ENCODE results near the gene TMEM171.

Gene TMEM171

DNA sequence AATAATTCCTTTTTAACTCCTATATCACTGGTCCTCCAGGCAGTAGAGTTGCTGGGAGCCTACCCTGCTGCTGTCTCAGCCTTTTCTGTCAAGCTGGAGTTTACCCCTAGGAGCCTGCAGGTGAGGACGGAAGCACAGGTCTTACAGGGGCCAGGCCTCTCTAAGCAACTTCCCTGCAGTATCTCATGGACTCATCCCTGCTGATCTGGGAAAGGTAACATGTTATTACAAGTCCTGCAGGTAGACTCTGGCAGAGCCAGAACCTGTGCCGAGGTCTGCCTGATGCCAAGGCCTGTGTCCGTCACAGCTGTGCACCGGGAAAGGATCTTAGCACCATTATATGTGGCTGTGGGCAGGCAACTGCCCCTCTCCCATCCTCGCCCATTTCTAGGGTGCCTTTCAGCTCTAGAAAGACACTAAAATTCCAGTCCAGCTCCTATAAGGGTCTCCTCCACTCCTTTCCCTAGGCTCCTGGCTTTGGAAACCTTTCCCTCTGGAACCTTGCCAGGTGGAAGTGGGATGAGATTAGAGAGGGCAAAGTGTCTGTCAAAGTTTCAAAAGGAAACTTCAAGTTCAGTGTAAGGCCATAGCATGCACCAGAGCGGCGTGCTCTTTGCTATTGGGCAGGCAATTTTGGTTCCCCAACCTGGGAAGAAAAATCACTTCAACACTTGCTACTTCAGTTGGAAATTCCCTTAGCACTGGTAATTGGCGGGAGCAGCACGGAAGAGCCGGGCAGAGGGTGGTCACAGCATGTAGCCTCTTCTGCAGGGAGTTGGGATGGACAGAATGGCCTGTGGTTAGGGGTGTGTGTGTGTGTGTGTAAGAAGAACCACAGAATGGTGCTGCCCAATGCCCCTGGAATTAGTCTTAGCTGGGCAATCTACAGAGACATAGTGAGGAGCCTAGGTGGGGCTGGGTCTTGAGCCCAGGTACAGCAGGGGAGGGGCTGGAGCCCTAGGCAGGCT is 17.5 kb downstream of the TMEM171 start:
- Histone ChIP-seq H4K20me1 (ENCODE audit: insufficient read depth, low read length) (no peaks in the 10 kb centered on the region), H3K9me2 (replicated peaks; ENCODE audit: insufficient read depth, low read length) (no peaks in the 10 kb centered on the region), H2AFZ (ENCODE audit: low read length) (no peak overlapping the region), H3K4me1 (ENCODE audit: low read length) (no peaks in the 10 kb centered on the region), H3K27ac (ENCODE audit: low read length) (no peak overlapping the region), H3K27me3 (replicated peaks; ENCODE audit: insufficient read depth, low read length) (no peaks in the 10 kb centered on the region), H3K9me3 (replicated peaks; ENCODE audit: insufficient read depth, low read length) (no peaks in the 10 kb centered on the region), H3K79me2 (ENCODE audit: low read length) (no peaks in the 10 kb centered on the region), H3K36me3 (replicated peaks; ENCODE audit: insufficient read depth, low read length) (no peaks in the 10 kb centered on the region), H3K4me2 (ENCODE audit: low read depth, low read length) (no peak overlapping the region), H3F3A (ENCODE audit: insufficient read depth, low read length) (no peaks in the 10 kb centered on the region), H3K9ac (ENCODE audit: low read length) (no peak overlapping the region), H3K4me3 (ENCODE audit: low read length) (no peak overlapping the region)
- TF ChIP-seq, protein P1, sequence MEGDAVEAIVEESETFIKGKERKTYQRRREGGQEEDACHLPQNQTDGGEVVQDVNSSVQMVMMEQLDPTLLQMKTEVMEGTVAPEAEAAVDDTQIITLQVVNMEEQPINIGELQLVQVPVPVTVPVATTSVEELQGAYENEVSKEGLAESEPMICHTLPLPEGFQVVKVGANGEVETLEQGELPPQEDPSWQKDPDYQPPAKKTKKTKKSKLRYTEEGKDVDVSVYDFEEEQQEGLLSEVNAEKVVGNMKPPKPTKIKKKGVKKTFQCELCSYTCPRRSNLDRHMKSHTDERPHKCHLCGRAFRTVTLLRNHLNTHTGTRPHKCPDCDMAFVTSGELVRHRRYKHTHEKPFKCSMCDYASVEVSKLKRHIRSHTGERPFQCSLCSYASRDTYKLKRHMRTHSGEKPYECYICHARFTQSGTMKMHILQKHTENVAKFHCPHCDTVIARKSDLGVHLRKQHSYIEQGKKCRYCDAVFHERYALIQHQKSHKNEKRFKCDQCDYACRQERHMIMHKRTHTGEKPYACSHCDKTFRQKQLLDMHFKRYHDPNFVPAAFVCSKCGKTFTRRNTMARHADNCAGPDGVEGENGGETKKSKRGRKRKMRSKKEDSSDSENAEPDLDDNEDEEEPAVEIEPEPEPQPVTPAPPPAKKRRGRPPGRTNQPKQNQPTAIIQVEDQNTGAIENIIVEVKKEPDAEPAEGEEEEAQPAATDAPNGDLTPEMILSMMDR (IDR thresholded peaks at IDR 0.05; ENCODE audit: low read length): no peak
- no peak for TF ChIP-seq EZH2 (optimal IDR thresholded peaks at IDR 0.05; ENCODE audit: low read depth, low read length)
- TF ChIP-seq EZH2phosphoT487 (IDR thresholded peaks at IDR 0.05; ENCODE audit: low read length): no peak
- DNase-seq: no peak

DNA sequence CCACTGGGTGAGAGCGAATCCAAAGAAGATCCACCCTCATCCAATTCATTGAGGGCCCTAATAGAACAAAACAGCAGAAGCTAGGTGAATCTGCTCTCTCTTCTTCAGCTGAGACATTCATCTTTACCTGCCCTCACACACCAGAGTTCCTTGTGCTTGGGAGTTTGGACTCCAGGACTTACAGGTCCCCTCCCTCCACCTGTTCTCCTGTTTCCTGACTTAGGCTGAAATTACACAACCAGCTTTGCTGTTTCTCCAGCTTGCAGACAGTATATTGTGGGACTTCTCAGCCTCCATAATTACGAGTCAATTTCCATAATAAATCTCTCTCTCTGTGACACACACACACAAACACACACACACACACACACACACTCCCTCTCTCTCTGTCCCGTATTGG is 19.1 kb downstream of the TMEM171 start:
- no peak for DNase-seq
- TF ChIP-seq EZH2 (optimal IDR thresholded peaks at IDR 0.05; ENCODE audit: low read depth, low read length) (no peak), EZH2phosphoT487 (IDR thresholded peaks at IDR 0.05; ENCODE audit: low read length) (no peak)
- TF ChIP-seq, protein P1 (IDR thresholded peaks at IDR 0.05; ENCODE audit: low read length): no peak
- H3K4me1 ChIP-seq (ENCODE audit: low read length): no peaks in the 10 kb centered on the region
- H2AFZ ChIP-seq (ENCODE audit: low read length): no peak overlapping the region
- H4K20me1 ChIP-seq (ENCODE audit: insufficient read depth, low read length): no peaks in the 10 kb centered on the region
- H3K9ac ChIP-seq (ENCODE audit: low read length): no peak overlapping the region
- no peaks in the 10 kb centered on the region for H3K79me2 ChIP-seq (ENCODE audit: low read length)
- H3K4me2 ChIP-seq (ENCODE audit: low read depth, low read length): no peak overlapping the region
- H3K9me3 ChIP-seq (replicated peaks; ENCODE audit: insufficient read depth, low read length): no peaks in the 10 kb centered on the region
- no peak overlapping the region for H3K4me3 ChIP-seq (ENCODE audit: low read length)
- H3K36me3 ChIP-seq (replicated peaks; ENCODE audit: insufficient read depth, low read length): no peaks in the 10 kb centered on the region
- no peak overlapping the region for H3K27ac ChIP-seq (ENCODE audit: low read length)
- no peaks in the 10 kb centered on the region for H3F3A ChIP-seq (ENCODE audit: insufficient read depth, low read length)
- no peaks in the 10 kb centered on the region for H3K9me2 ChIP-seq (replicated peaks; ENCODE audit: insufficient read depth, low read length)
- no peaks in the 10 kb centered on the region for H3K27me3 ChIP-seq (replicated peaks; ENCODE audit: insufficient read depth, low read length)

DNA sequence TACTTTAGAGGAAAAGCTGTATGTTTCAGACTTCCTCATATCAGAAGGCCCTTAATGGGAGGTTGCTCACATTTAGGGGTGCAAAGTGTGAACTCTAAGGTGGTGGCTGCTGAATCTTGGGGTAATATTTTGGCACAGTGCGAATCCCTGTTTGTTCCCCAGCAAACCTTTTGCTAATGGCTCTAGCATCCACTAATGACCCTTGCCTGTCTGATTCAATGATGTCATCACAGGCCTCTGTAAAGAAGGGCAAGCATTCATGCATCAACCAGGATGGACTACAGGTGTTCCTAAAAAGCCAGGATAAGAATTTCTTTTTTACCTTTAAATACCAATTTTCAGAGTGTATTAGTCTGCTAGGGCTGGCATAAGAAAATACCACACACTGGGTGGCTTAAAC is 20.4 kb downstream of the TMEM171 start:
- no peak overlapping the region for H3K4me2 ChIP-seq (ENCODE audit: low read depth, low read length)
- H3K27ac ChIP-seq (ENCODE audit: low read length): no peak overlapping the region
- no peaks in the 10 kb centered on the region for H3K9me3 ChIP-seq (replicated peaks; ENCODE audit: insufficient read depth, low read length)
- no peaks in the 10 kb centered on the region for H3F3A ChIP-seq (ENCODE audit: insufficient read depth, low read length)
- H2AFZ ChIP-seq (ENCODE audit: low read length): no peak overlapping the region
- no peaks in the 10 kb centered on the region for H3K9me2 ChIP-seq (replicated peaks; ENCODE audit: insufficient read depth, low read length)
- no peaks in the 10 kb centered on the region for H4K20me1 ChIP-seq (ENCODE audit: insufficient read depth, low read length)
- no peaks in the 10 kb centered on the region for H3K36me3 ChIP-seq (replicated peaks; ENCODE audit: insufficient read depth, low read length)
- H3K9ac ChIP-seq (ENCODE audit: low read length): no peak overlapping the region
- no peak overlapping the region for H3K4me3 ChIP-seq (ENCODE audit: low read length)
- no peaks in the 10 kb centered on the region for H3K79me2 ChIP-seq (ENCODE audit: low read length)
- TF ChIP-seq, protein P1 (IDR thresholded peaks at IDR 0.05; ENCODE audit: low read length): no peak
- TF ChIP-seq EZH2 (optimal IDR thresholded peaks at IDR 0.05; ENCODE audit: low read depth, low read length): no peak
- no peak for TF ChIP-seq EZH2phosphoT487 (IDR thresholded peaks at IDR 0.05; ENCODE audit: low read length)
- H3K4me1 ChIP-seq (ENCODE audit: low read length): no peaks in the 10 kb centered on the region
- H3K27me3 ChIP-seq (replicated peaks; ENCODE audit: insufficient read depth, low read length): no peaks in the 10 kb centered on the region
- no peak for DNase-seq

Data from MM.1S (cell line).